GM23248 (cell line): ENCODE data around the gene ZSCAN10. TPM values are rescaled to one million over a fixed set of nuclear protein-coding genes. Genes with fewer than 3 reads are reported as not detected.
A peak's percentile ranks its signal among the peaks of the same experiment; 100 is the strongest.

ENCODE experiments used
- DNase-seq: peaks from one replicate; pipeline ENCODE4 v3.0.0-alpha.2; 2015
- H2AFZ ChIP-seq: fragments of 200-600 bp; sonication (generic); 2 replicates; pipeline ENCODE4 v1.6.1; 2016; ENCODE audit warnings: antibody characterized with exemption
- H3F3A ChIP-seq: fragments of 200-600 bp; sonication (generic); 2 replicates; pipeline ENCODE4 v1.6.1; 2016; ENCODE audit warnings: mild to moderate bottlenecking, antibody characterized with exemption, mixed run types; ENCODE audit not compliant: insufficient read depth
- H3K27ac ChIP-seq: fragments of 200-600 bp; sonication (generic); 2 replicates; pipeline ENCODE4 v1.5.1; 2016; ENCODE audit warnings: mild to moderate bottlenecking
- H3K27me3 ChIP-seq: fragments of 200-600 bp; sonication (generic); replicated peaks from 2 replicates; pipeline ENCODE4 v1.6.1; 2016; ENCODE audit warnings: mild to moderate bottlenecking; ENCODE audit not compliant: insufficient read depth
- H3K36me3 ChIP-seq: fragments of 200-600 bp; sonication (generic); 2 replicates; pipeline ENCODE4 v1.6.1; 2016; ENCODE audit warnings: low read depth, mild to moderate bottlenecking
- H3K4me1 ChIP-seq: fragments of 200-600 bp; sonication (generic); 2 replicates; pipeline ENCODE4 v1.6.1; 2016; ENCODE audit warnings: mild to moderate bottlenecking; ENCODE audit not compliant: insufficient read depth
- H3K4me2 ChIP-seq: fragments of 200-600 bp; sonication (generic); one replicate; pipeline ENCODE4 v1.6.1; 2016; ENCODE audit warnings: mild to moderate bottlenecking; ENCODE audit not compliant: unreplicated experiment
- H3K4me3 ChIP-seq: fragments of 200-600 bp; sonication (generic); 2 replicates; pipeline ENCODE4 v1.5.1; 2016; ENCODE audit warnings: mild to moderate bottlenecking
- H3K79me2 ChIP-seq: fragments of 200-600 bp; sonication (generic); 2 replicates; pipeline ENCODE4 v1.6.1; 2016; ENCODE audit warnings: mild to moderate bottlenecking; ENCODE audit not compliant: insufficient read depth
- H3K9ac ChIP-seq: fragments of 200-600 bp; sonication (generic); 2 replicates; pipeline ENCODE4 v1.6.1; 2016; ENCODE audit warnings: mild to moderate bottlenecking
- H3K9me2 ChIP-seq: fragments of 200-600 bp; sonication (generic); 2 replicates; pipeline ENCODE4 v1.6.1; 2016; ENCODE audit warnings: mixed run types, mild to moderate bottlenecking, moderate library complexity; ENCODE audit not compliant: insufficient read depth
- H3K9me3 ChIP-seq: fragments of 200-600 bp; sonication (generic); one replicate; pipeline ENCODE4 v1.6.1; 2017; ENCODE audit warnings: low read depth
- H4K20me1 ChIP-seq: fragments of 200-600 bp; sonication (generic); 2 replicates; pipeline ENCODE4 v1.6.0; 2016; ENCODE audit not compliant: insufficient read depth
- EZH2 ChIP-seq: fragments of 200-600 bp; sonication (generic); IDR thresholded peaks from 2 replicates; pipeline ENCODE4 v1.6.1; 2018; ENCODE audit warnings: antibody characterized with exemption, mild to moderate bottlenecking; ENCODE audit not compliant: insufficient read depth, poor library complexity, severe bottlenecking
- EZH2phosphoT487 ChIP-seq: fragments of 200-600 bp; sonication (generic); IDR thresholded peaks from 2 replicates; pipeline ENCODE4 v1.6.1; 2018; ENCODE audit warnings: antibody characterized with exemption, moderate library complexity, mild to moderate bottlenecking, low read depth; ENCODE audit not compliant: insufficient read depth
- WGBS, 2 experiments: methylation state at CpG; one replicate each; pipeline ENCODE4 v1.1.6; 2015 to 2017; ENCODE audit warnings: low lambda C conversion rate in 2 of 2, low coverage in 1 of 2; ENCODE audit errors: missing lambda C conversion rate in 2 of 2; 5-methylcytosine and 5-hydroxymethylcytosine counted together
- in situ Hi-C: fragments of 300-500 bp; cut with MboI; formaldehyde crosslinking; loops from 2 replicates; pipeline ENCODE4 v1.15.0; 2020
- polyA plus RNA-seq: library from polyadenylated mRNA; unstranded; fragments of >200 nt; fragmentation: Nextera tagmentation; extraction: Ambion mirVana; gene quantifications from 2 replicates; pipeline ENCODE4 v1.2.1, GENCODE V29; 2016
- total RNA-seq: library from RNA; depleted of rRNA; stranded (reverse); fragments of >200 nt; shearing (Covaris generic); gene quantifications from 2 replicates; pipeline ENCODE4 v1.2.3, GENCODE V29; 2014

Gene ZSCAN10
- total and polyA plus RNA-seq, 2 experiments from 2014 or later = 0.08 TPM; not detected in 1

GRCh38 chr16:3138342-3138741 lies 39.2 kb upstream of the ZSCAN10 start:
- Histone ChIP-seq H3K4me3 (no peak overlapping the region), H3K9me2 (no peaks in the 10 kb centered on the region), H3K9me3 (no peaks in the 10 kb centered on the region), H3K9ac (no peak overlapping the region), H3K4me2 (no peak overlapping the region), H4K20me1 (no peaks in the 10 kb centered on the region), H3F3A (no peaks in the 10 kb centered on the region), H3K36me3 (no peaks in the 10 kb centered on the region), H3K79me2 (peaks cover 42% of the 10 kb centered on the region), H3K4me1 (peaks cover 7% of the 10 kb centered on the region; the same call in 1 of the 2 replicates), H2AFZ (no peak overlapping the region), H3K27me3 (no peaks in the 10 kb centered on the region), H3K27ac (no peak overlapping the region)
- in situ Hi-C loops = no loop called here
- TF ChIP-seq EZH2 (no peak), EZH2phosphoT487 (no peak)
- no peak for DNase-seq
- WGBS, 2 experiments = 90 to 94% methylated on average over 21 of the region's 21 CpGs

GRCh38 chr16:3137267-3137666 lies 38.2 kb upstream of the ZSCAN10 start:
- no peak overlapping the region for H3K27ac ChIP-seq
- peaks cover 4% of the 10 kb centered on the region; the same call in 1 of the 2 replicates for H3F3A ChIP-seq
- no peaks in the 10 kb centered on the region for H3K9me3 ChIP-seq
- no peaks in the 10 kb centered on the region for H3K9me2 ChIP-seq
- no peaks in the 10 kb centered on the region for H4K20me1 ChIP-seq
- in situ Hi-C loops = no loop called here
- no peak overlapping the region for H3K4me2 ChIP-seq
- DNase-seq = no peak
- no peak overlapping the region; the same call in 1 of the 2 replicates for H3K9ac ChIP-seq
- TF ChIP-seq EZH2 = no peak
- no peak for TF ChIP-seq EZH2phosphoT487
- peaks cover 52% of the 10 kb centered on the region for H3K79me2 ChIP-seq
- no peaks in the 10 kb centered on the region for H3K36me3 ChIP-seq
- H3K4me3 ChIP-seq = no peak overlapping the region
- no peaks in the 10 kb centered on the region for H3K27me3 ChIP-seq
- 93 to 100% methylated on average over 13 of the region's 13 CpGs for WGBS, 2 experiments
- peaks cover 7% of the 10 kb centered on the region for H3K4me1 ChIP-seq
- H2AFZ ChIP-seq = no peak overlapping the region

GRCh38 chr16:3135126-3135715 lies 36.1 kb upstream of the ZSCAN10 start:
- in situ Hi-C loops = no loop called here
- peak overlapping the region; percentile 96 for H2AFZ ChIP-seq
- WGBS, 2 experiments = 2% methylated on average over 22 to 34 of the region's 43 CpGs

GRCh38 chr16:3134338-3135125 lies 35.4 kb upstream of the ZSCAN10 start, which contains the start of gene ZNF213:
Gene ZNF213 (plus strand): TSS chr16:3135029. CDS start chr16:3137281, 2,252 bp downstream.
- peak within 1 kb of the TSS; percentile 96 for H2AFZ ChIP-seq
- peak within 1 kb of the TSS; percentile 99 for H3K9ac ChIP-seq
- in situ Hi-C loops = no loop called here
- TF ChIP-seq EZH2 (no peak), EZH2phosphoT487 (no peak)
- peaks cover 62% of the 10 kb centered on the region for H3K79me2 ChIP-seq
- H3K27me3 ChIP-seq = no peaks in the 10 kb centered on the region
- peak within 1 kb of the TSS; percentile 92 for H3K27ac ChIP-seq
- H3K4me3 ChIP-seq = peak within 1 kb of the TSS; percentile 100
- H4K20me1 ChIP-seq = no peaks in the 10 kb centered on the region
- H3K4me1 ChIP-seq = peaks cover 11% of the 10 kb centered on the region
- peak; percentile 99 for DNase-seq
- peaks cover 21% of the 10 kb centered on the region for H3F3A ChIP-seq
- no peaks in the 10 kb centered on the region for H3K36me3 ChIP-seq
- no peaks in the 10 kb centered on the region for H3K9me3 ChIP-seq
- no peaks in the 10 kb centered on the region for H3K9me2 ChIP-seq
- 1% methylated on average over 55 to 63 of the region's 63 CpGs for WGBS, 2 experiments
- peak within 1 kb of the TSS; percentile 94 for H3K4me2 ChIP-seq

More at GRCh38 chr16:3135126-3135715, 36.1 kb upstream of the ZSCAN10 start:
- Histone ChIP-seq H3K4me1 (peaks cover 7% of the 10 kb centered on the region), H4K20me1 (no peaks in the 10 kb centered on the region), H3K36me3 (no peaks in the 10 kb centered on the region), H3K27me3 (no peaks in the 10 kb centered on the region), H3K79me2 (peaks cover 62% of the 10 kb centered on the region), H3K9ac (peak overlapping the region; percentile 91), H3K4me2 (peak overlapping the region; percentile 86), H3K4me3 (peak overlapping the region; percentile 98), H3K9me3 (no peaks in the 10 kb centered on the region), H3F3A (peaks cover 15% of the 10 kb centered on the region), H3K27ac (peak overlapping the region; percentile 70), H3K9me2 (no peaks in the 10 kb centered on the region)
- TF ChIP-seq EZH2phosphoT487 (no peak), EZH2 (no peak)
- no peak for DNase-seq
